Heart right ventricle (tissue), 16 donors: ENCODE measurements around the gene BCL2L13. TPM values are rescaled to one million over a fixed set of nuclear protein-coding genes. Genes with fewer than 3 reads are reported as not detected.
A peak's percentile ranks its signal among the peaks of the same experiment; 100 is the strongest.
"Not testable (repeated sequence)": the region's sequence is repeated elsewhere in the genome, so short reads cannot be mapped to it uniquely, and the experiment has no call there.

Experiments used
- ATAC-seq, 8 donors: fragments of 200-7000 bp; cut with Tn5 transposase; one replicate each; pipeline ENCODE4 v1.9.1; 2020; ENCODE audit warnings: mild to moderate bottlenecking in 8 of 8, moderate library complexity in 8 of 8, moderate number of reproducible peaks in 1 of 8
- DNase-seq, 2 donors: peaks; one replicate each; pipeline ENCODE4 v3.0.0-alpha.2; 2020
- H3K27ac ChIP-seq, 10 donors: fragments of 200-600 bp; sonication (generic) in 2 of 10; one replicate each; pipeline versions ENCODE4 v1.5.0 to v1.8.0; 2020 to 2022; ENCODE audit warnings: mild to moderate bottlenecking in 3 of 10
- H3K27me3 ChIP-seq, 7 donors: fragments of 200-600 bp; one replicate each; pipeline ENCODE4 v1.8.0; 2021 to 2022; ENCODE audit warnings: mild to moderate bottlenecking in 2 of 7
- H3K36me3 ChIP-seq, 9 donors: fragments of 200-600 bp; sonication (generic) in 1 of 9; one replicate each; pipeline versions ENCODE4 v1.5.0 to v1.8.0; 2020 to 2022; ENCODE audit warnings: mild to moderate bottlenecking in 2 of 9
- H3K4me1 ChIP-seq, 9 donors: fragments of 200-600 bp; sonication (generic) in 1 of 9; one replicate each; pipeline versions ENCODE4 v1.5.0 to v1.8.0; 2020 to 2022; ENCODE audit warnings: mild to moderate bottlenecking in 4 of 9
- H3K4me3 ChIP-seq, 10 donors: fragments of 200-600 bp; sonication (generic) in 2 of 10; one replicate each; pipeline versions ENCODE4 v1.5.0 to v1.8.0; 2020 to 2022; ENCODE audit warnings: mild to moderate bottlenecking in 7 of 10, moderate library complexity in 2 of 10
- H3K9me3 ChIP-seq, 11 donors: fragments of 200-600 bp in 10 of 11; sonication (generic) in 2 of 11; one replicate each; pipeline versions ENCODE4 v1.5.0 to v1.8.0; 2013 to 2022; ENCODE audit warnings: mild to moderate bottlenecking in 2 of 11, control low read depth in 1 of 11, moderate library complexity in 1 of 11
- CTCF ChIP-seq, 9 donors: fragments of 200-600 bp; sonication (generic) in 2 of 9; IDR thresholded peaks; one replicate each; pipeline versions ENCODE4 v1.5.0 to v1.8.0; 2021 to 2022; ENCODE audit warnings: antibody characterized with exemption in 9 of 9, mild to moderate bottlenecking in 5 of 9, moderate library complexity in 1 of 9
- WGBS, 2 donors: extraction: QIAGEN DNeasy Blood & Tissue Kit; methylation state at CpG; one replicate each; pipeline ENCODE4 v1.1.7; 2013; ENCODE audit warnings: inconsistent platforms in 1 of 2; 5-methylcytosine and 5-hydroxymethylcytosine counted together
- intact Hi-C, 10 donors: fragments of 100-400 bp; cut with DNase I; formaldehyde crosslinking; loops; one replicate each; pipeline versions ENCODE4 v1.11.1 to v1.14.2; 2022
- polyA plus RNA-seq, 2 donors: library from polyadenylated mRNA; stranded (reverse); fragments of 200-250 nt; gene quantifications; one replicate each; pipeline ENCODE4 v1.2.3, GENCODE V29; 2013
- total RNA-seq, 10 donors: library from RNA; stranded (reverse); fragmentation: NEBNext Ultra II Directional in 3 of 10; extraction: Animal tissue kit (Norgen Biotek cat#: 25700) in 3 of 10; gene quantifications; one replicate each; pipeline versions ENCODE4 v1.2.1 to v1.2.4, GENCODE V29; 2021 to 2023
- donor health status: Arrhythmogenic right ventricular cardiomyopathy.
- donor health status: ischemic (EF 13 %, LVEDD 7.1; RV severe dilation, severe dysfunction).
- donor health status: healthy with polysubstance abuse.
- donor health status: DM: no; HTN: yes; CAD: no.
- donor health status: DM: no; HTN: no; CAD: no.
- donor health status: ischemic (EF 25% LVEDD 6.9; RV normal size, moderate dysfunction).
- donor health status: ischemic (EF 25% LVEDD 5.7; RV mildly dilated, moderate dysfunction).
- donor health status: healthy.
- donor health status: DM: yes; HTN: yes; CAD: no.
- donor health status: Ischemic cardiomyopathy.
- donor health status: ischemic (EF 35%, LVEDD 5.7; RV mildly dilated, moderate dysfunction).
- donor health status: nonischemic (EF 11% LVEDD 7.7; RV severe dilation, severe dysfunction).
- donor health status: DM: yes; HTN: yes; CAD: no.
- donor health status: PGD.
- donor health status: ischemic (EF 29% LVEDD 5.4; RV normal size, mild dysfunction).
- donor health status: nonischemic (EF 23%, LVEDD 6.1; RV moderate dilation, normal function).

BCL2L13 gene
- total and polyA plus RNA-seq, 12 donors: 27.9 to 113 (median 88.7) TPM

GRCh38 chr22:17754233-17754925 is 115.8 kb downstream of the BCL2L13 start:
- WGBS, 2 donors: 83 to 85% methylated on average over 14 of the region's 14 CpGs
- no peak for DNase-seq

GRCh38 chr22:17761138-17761488 is 122.6 kb downstream of the BCL2L13 start:
- DNase-seq (no peak), ATAC-seq (no peak)
- WGBS, 2 donors: 82 to 88% methylated on average over 2 of the region's 4 CpGs
- Histone ChIP-seq H3K27ac (peak overlapping the region in 1 of 10 donors; percentile 65), H3K4me1 (peaks cover 0 to 17% (median 4%) of the 10 kb centered on the region in 9 donors), H3K36me3 (no peaks in the 10 kb centered on the region), H3K4me3 (no peak overlapping the region), H3K9me3 (no peaks in the 10 kb centered on the region), H3K27me3 (no peaks in the 10 kb centered on the region)
- no peak for TF ChIP-seq CTCF (IDR thresholded peaks at IDR 0.05)
- intact Hi-C loops: no loop called here

More at GRCh38 chr22:17754233-17754925, 115.8 kb downstream of the BCL2L13 start:
- no peaks in the 10 kb centered on the region for H3K27me3 ChIP-seq
- H3K9me3 ChIP-seq: no peaks in the 10 kb centered on the region
- H3K36me3 ChIP-seq: peaks cover 0 to 5% (median 0%) of the 10 kb centered on the region in 9 donors
- H3K4me1 ChIP-seq: peaks cover 0 to 5% (median 0%) of the 10 kb centered on the region in 9 donors
- H3K27ac ChIP-seq: no peak overlapping the region
- intact Hi-C loops: loop anchor here in 1 of 10 donors (10.0 kb wide), 1 partner anchor 330 kb away; no protein-coding TSS in a partner anchor
- TF ChIP-seq CTCF (IDR thresholded peaks at IDR 0.05): peak in 7 of 9 donors; percentile 22 to 45 (median 36)
- peak in 7 of 8 donors; percentile 30 to 78 (median 64) for ATAC-seq
- no peak overlapping the region for H3K4me3 ChIP-seq

- peaks cover 0 to 17% (median 4%) of the 10 kb centered on the region in 9 donors for H3K4me1 ChIP-seq
- intact Hi-C loops: not testable (repeated sequence)
Observed at GRCh38 chr22:17763442-17763841, 124.9 kb downstream of the BCL2L13 start.

GRCh38 chr22:17764036-17764435 is 125.5 kb downstream of the BCL2L13 start:
- WGBS, 2 donors: 68 to 69% methylated on average over 5 of the region's 5 CpGs
- ATAC-seq: peak in 2 of 8 donors; percentile 29 to 41
- DNase-seq: no peak
- intact Hi-C loops: no loop called here
- no peak overlapping the region for H3K4me3 ChIP-seq
- no peak overlapping the region for H3K27ac ChIP-seq
- TF ChIP-seq CTCF (IDR thresholded peaks at IDR 0.05): no peak
- no peaks in the 10 kb centered on the region for H3K36me3 ChIP-seq
- H3K27me3 ChIP-seq: no peaks in the 10 kb centered on the region
- H3K4me1 ChIP-seq: peaks cover 0 to 18% (median 4%) of the 10 kb centered on the region in 9 donors
- no peaks in the 10 kb centered on the region for H3K9me3 ChIP-seq

More at GRCh38 chr22:17763442-17763841, 124.9 kb downstream of the BCL2L13 start:
- H3K36me3 ChIP-seq, H3K4me3 ChIP-seq, ATAC-seq, H3K27ac ChIP-seq, H3K27me3 ChIP-seq, H3K9me3 ChIP-seq, DNase-seq: not testable (repeated sequence)
- 83 to 90% methylated on average over 9 to 10 of the region's 10 CpGs for WGBS, 2 donors

- ATAC-seq, DNase-seq, H3K4me3 ChIP-seq, intact Hi-C loops, H3K9me3 ChIP-seq, H3K27me3 ChIP-seq, H3K27ac ChIP-seq, H3K36me3 ChIP-seq: not testable (repeated sequence)
- peaks cover 0 to 22% (median 4%) of the 10 kb centered on the region in 9 donors for H3K4me1 ChIP-seq
- 91 to 96% methylated on average over 5 of the region's 5 CpGs for WGBS, 2 donors
Observed at GRCh38 chr22:17764852-17765251, 126.3 kb downstream of the BCL2L13 start.
